HEK293T (cell line): ENCODE results near the gene NCOA5.

Experiments
- CTCF ChIA-PET: fragments of 350-600 bp; formaldehyde crosslinking; extraction: SDS; loops from one replicate; lab custom pipeline; 2021; ENCODE audit warnings: antibody characterized with exemption, inconsistent platforms; lab: Yijun Ruan, JAX
- POLR2A ChIA-PET: fragments of 350-600 bp; formaldehyde crosslinking; extraction: SDS; loops from one replicate; lab custom pipeline; 2020; ENCODE audit warnings: antibody characterized with exemption, inconsistent platforms; lab: Yijun Ruan, JAX
- DNase-seq: peaks from one replicate; pipeline ENCODE4 v3.0.0; 2012; ENCODE audit warnings: mixed read lengths; ENCODE audit errors: extremely low spot score
- ARNT ChIP-seq: fragments of 450-650 bp; IDR thresholded peaks from 2 replicates; pipeline ENCODE4 v1.6.1; 2017; ENCODE audit warnings: mild to moderate bottlenecking
- BHLHE40 ChIP-seq: fragments of 450-650 bp; IDR thresholded peaks from 2 replicates; pipeline ENCODE4 v1.6.1; 2016; ENCODE audit warnings: mild to moderate bottlenecking, moderate library complexity, borderline replicate concordance
- CTBP1 ChIP-seq: fragments of 450-650 bp; IDR thresholded peaks from 2 replicates; pipeline ENCODE4 v1.6.1; 2016; ENCODE audit warnings: borderline replicate concordance
- ELF4 ChIP-seq: fragments of 450-650 bp; IDR thresholded peaks from 2 replicates; pipeline ENCODE4 v1.6.1; 2017; ENCODE audit warnings: antibody characterized with exemption
- FOXA1 ChIP-seq: fragments of 450-650 bp; IDR thresholded peaks from 2 replicates; pipeline ENCODE4 v1.6.1; 2016; ENCODE audit warnings: mild to moderate bottlenecking
- FOXK2 ChIP-seq: fragments of 450-650 bp; IDR thresholded peaks from 2 replicates; pipeline ENCODE4 v1.6.1; 2016; ENCODE audit warnings: mild to moderate bottlenecking
- FOXM1 ChIP-seq: fragments of 450-650 bp; IDR thresholded peaks from 2 replicates; pipeline ENCODE4 v1.6.1; 2017; ENCODE audit warnings: mild to moderate bottlenecking, borderline replicate concordance
- HDGF ChIP-seq: fragments of 450-650 bp; IDR thresholded peaks from 2 replicates; pipeline ENCODE4 v1.6.1; 2017; ENCODE audit warnings: antibody characterized with exemption, borderline replicate concordance
- L3MBTL2 ChIP-seq: fragments of 450-650 bp; conservative IDR thresholded peaks from 2 replicates; pipeline ENCODE4 v1.6.1; 2016; ENCODE audit warnings: mild to moderate bottlenecking
- LEF1 ChIP-seq: fragments of 450-650 bp; IDR thresholded peaks from 2 replicates; pipeline ENCODE4 v1.6.1; 2017; ENCODE audit warnings: mild to moderate bottlenecking, borderline replicate concordance
- NFRKB ChIP-seq: fragments of 450-650 bp; IDR thresholded peaks from 2 replicates; pipeline ENCODE4 v1.6.1; 2016; ENCODE audit warnings: mild to moderate bottlenecking, moderate library complexity
- SP1 ChIP-seq: fragments of 450-650 bp; IDR thresholded peaks from 2 replicates; pipeline ENCODE4 v1.6.1; 2017
- SUZ12 ChIP-seq: fragments of 450-650 bp; IDR thresholded peaks from 2 replicates; pipeline ENCODE4 v1.6.1; 2016; ENCODE audit warnings: mild to moderate bottlenecking
- TARDBP ChIP-seq: fragments of 450-650 bp; IDR thresholded peaks from 2 replicates; pipeline ENCODE4 v1.6.1; 2016
- ZNF384 ChIP-seq: fragments of 450-650 bp; IDR thresholded peaks from 2 replicates; pipeline ENCODE4 v1.6.1; 2016
- TF ChIP-seq, protein P1 (sequence below): fragments of 450-650 bp; IDR thresholded peaks from 2 replicates; pipeline ENCODE4 v1.6.1; 2016

NCOA5 gene

GRCh38 chr20:46121184-46121930 lies 31.6 kb upstream of the NCOA5 start:
- TF ChIP-seq ZNF384 (no peak), SUZ12 (no peak), NFRKB (no peak), CTBP1 (no peak), SP1 (no peak)
- TF ChIP-seq, protein P1, sequence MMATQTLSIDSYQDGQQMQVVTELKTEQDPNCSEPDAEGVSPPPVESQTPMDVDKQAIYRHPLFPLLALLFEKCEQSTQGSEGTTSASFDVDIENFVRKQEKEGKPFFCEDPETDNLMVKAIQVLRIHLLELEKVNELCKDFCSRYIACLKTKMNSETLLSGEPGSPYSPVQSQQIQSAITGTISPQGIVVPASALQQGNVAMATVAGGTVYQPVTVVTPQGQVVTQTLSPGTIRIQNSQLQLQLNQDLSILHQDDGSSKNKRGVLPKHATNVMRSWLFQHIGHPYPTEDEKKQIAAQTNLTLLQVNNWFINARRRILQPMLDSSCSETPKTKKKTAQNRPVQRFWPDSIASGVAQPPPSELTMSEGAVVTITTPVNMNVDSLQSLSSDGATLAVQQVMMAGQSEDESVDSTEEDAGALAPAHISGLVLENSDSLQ: no peak
- no peak for DNase-seq
- ChIA-PET POLR2A (no interaction called here), CTCF (no interaction called here)

GRCh38 chr20:46120136-46120535 lies 30.4 kb upstream of the NCOA5 start:
- POLR2A ChIA-PET: no interaction called here
- no peak for TF ChIP-seq FOXA1
- no peak for TF ChIP-seq BHLHE40
- no peak for TF ChIP-seq ZNF384
- TF ChIP-seq SUZ12: no peak
- TF ChIP-seq CTBP1: no peak
- DNase-seq: no peak
- CTCF ChIA-PET: no interaction called here

- DNase-seq: no peak
- TF ChIP-seq L3MBTL2: no peak
- TF ChIP-seq BHLHE40: no peak
- no peak for TF ChIP-seq ELF4
- TF ChIP-seq TARDBP: no peak
- no peak for TF ChIP-seq SP1
- TF ChIP-seq, protein P1: no peak
- TF ChIP-seq CTBP1: no peak
- no peak for TF ChIP-seq ARNT
- no peak for TF ChIP-seq NFRKB
- TF ChIP-seq FOXK2: no peak
- TF ChIP-seq HDGF: no peak
- no peak for TF ChIP-seq FOXM1
- TF ChIP-seq FOXA1: no peak
- TF ChIP-seq LEF1: no peak
- TF ChIP-seq ZNF384: no peak
- no peak for TF ChIP-seq SUZ12
- POLR2A ChIA-PET: no interaction called here
- CTCF ChIA-PET: interaction anchor here (1.5 kb wide), 1 partner anchor 105 kb away, joined by 3 read pairs; no protein-coding TSS in a partner anchor
These were observed 29.8 kb upstream of the NCOA5 start for GRCh38 chr20:46119547-46119946.

- TF ChIP-seq TARDBP: no peak
- TF ChIP-seq SP1: no peak
- no peak for TF ChIP-seq ARNT
- no peak for TF ChIP-seq CTBP1
- ChIA-PET POLR2A (no interaction called here), CTCF (interaction anchor here (1.5 kb wide), 1 partner anchor 105 kb away, joined by 3 read pairs; no protein-coding TSS in a partner anchor)
- no peak for DNase-seq
These were observed 29.3 kb upstream of the NCOA5 start for GRCh38 chr20:46119028-46119546.

- ChIA-PET POLR2A (no interaction called here), CTCF (interaction anchor here (1.5 kb wide), 1 partner anchor 104 kb away, joined by 3 read pairs; no protein-coding TSS in a partner anchor)
- no peak for DNase-seq
- TF ChIP-seq FOXM1 (no peak), NFRKB (no peak), CTBP1 (no peak), FOXK2 (no peak), BHLHE40 (no peak), ZNF384 (no peak), TARDBP (no peak), FOXA1 (no peak), HDGF (no peak), L3MBTL2 (no peak), SP1 (no peak), SUZ12 (no peak), ARNT (no peak), ELF4 (no peak), LEF1 (no peak)
- TF ChIP-seq, protein P1: no peak
These were observed 28.8 kb upstream of the NCOA5 start for GRCh38 chr20:46118481-46119020.

GRCh38 chr20:46117704-46118467 lies 28.1 kb upstream of the NCOA5 start, which contains the start of gene CD40:
Gene CD40 (plus strand): TSS chr20:46118314. CDS start chr20:46118344, 30 bp downstream.
- POLR2A ChIA-PET: no interaction called here
- peak; percentile 89 for DNase-seq
- no peak for TF ChIP-seq L3MBTL2
- no peak for TF ChIP-seq NFRKB
- TF ChIP-seq HDGF: no peak
- TF ChIP-seq FOXK2: no peak
- CTCF ChIA-PET: interaction anchor here (1.5 kb wide), 1 partner anchor 103 kb away, joined by 3 read pairs; no protein-coding TSS in a partner anchor
